ENCODE results near the gene PPP2R5C.
"Not testable (repeated sequence)": the region's sequence is repeated elsewhere in the genome, so short reads cannot be mapped to it uniquely, and the experiment has no call there.

PPP2R5C gene

DNA sequence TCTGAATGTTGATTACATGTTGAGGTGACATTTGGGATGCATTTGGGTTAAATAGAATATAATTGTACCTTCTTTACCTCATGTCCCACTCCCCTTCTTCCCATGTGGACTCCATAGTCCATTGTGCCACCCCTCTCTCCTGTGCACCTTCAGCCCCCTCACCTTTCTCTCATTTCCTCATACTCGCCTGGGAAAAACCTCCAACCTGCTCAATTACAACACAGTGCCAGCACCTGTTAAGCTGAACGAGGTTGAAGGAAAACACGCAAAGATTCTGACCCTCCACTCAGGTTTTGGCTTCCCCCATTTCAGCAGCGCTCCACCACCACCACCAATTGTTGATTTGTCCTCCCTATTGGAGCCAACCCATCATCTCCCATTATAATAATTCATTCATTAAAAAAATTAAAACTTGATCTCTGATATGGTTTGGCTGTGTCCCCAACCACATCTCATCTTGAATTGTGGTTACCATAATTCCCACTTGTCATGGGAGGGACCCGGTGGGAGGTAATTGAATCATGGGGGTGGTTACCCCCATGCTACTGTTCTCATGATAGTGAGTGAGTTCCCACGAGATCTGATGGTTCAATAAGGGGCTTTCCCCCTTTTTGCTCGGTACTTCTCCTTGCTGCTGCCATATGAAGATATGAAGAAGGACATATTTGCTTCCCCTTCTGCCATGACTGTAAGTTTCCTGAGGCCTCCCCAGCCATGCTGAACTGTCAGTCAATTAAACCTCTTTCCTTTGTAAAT lies 33.7 kb upstream of the PPP2R5C start:
- DNase-seq (ENCODE audit: low read depth), result no peak

DNA sequence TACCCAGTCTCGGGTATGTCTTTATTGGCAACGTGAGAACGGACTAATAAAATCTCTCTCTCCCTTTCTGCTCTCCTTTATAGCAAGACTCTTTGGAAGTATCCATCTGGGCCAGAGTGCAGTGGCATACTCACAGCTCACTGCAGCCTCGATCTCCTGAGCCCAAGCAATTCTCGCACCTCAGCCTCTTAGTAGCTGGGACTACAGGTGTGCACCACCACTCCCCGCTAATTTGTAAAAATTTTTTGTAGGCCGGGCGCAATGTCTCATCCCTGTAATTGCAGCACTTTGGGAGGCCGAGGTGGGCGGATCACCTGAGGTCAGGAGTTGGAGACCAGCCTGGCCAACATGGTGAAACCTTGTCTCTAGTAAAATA lies 33.2 kb upstream of the PPP2R5C start:
- no peak for DNase-seq (ENCODE audit: low read depth)

DNA sequence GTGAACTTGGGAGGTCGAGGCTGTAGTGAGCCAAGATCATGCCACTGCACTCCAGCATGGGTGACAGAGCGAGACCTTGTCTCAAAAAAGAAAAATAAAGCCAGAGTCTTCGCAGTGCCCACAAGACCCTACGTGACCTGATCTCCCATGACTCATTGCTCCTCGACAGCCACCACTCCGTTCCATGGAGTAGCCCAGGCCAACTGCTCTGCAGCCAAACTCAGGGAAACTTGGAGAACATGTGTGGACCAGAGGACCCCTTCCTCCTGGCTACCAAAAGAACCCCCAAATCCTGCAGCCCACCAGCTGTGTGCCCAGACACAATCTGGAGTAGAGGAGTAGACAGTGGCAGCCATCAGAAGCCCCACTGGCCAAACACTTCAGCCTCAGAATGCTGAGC lies 32.1 kb upstream of the PPP2R5C start:
- no peak for DNase-seq (ENCODE audit: low read depth)

DNA sequence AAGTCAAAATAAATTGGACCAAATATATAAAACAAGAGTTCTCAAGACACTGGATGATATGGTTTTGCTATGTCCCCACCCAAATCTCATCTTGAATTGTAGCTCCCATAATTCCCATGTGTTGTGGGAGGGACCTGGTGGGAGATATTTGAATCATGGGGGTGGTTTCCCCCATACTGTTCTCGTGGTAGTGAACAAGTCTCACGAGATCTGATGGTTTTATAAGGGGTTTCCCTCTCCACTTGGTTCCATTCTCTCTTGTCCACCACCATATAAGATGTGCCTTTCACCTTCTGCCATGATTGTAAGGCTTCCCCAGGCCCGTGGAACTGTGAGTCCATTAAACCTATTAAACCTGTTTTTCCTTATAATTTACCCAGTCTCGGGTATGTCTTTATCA lies 31.4 kb upstream of the PPP2R5C start:
- DNase-seq (ENCODE audit: low read depth), result not testable (repeated sequence)

DNA sequence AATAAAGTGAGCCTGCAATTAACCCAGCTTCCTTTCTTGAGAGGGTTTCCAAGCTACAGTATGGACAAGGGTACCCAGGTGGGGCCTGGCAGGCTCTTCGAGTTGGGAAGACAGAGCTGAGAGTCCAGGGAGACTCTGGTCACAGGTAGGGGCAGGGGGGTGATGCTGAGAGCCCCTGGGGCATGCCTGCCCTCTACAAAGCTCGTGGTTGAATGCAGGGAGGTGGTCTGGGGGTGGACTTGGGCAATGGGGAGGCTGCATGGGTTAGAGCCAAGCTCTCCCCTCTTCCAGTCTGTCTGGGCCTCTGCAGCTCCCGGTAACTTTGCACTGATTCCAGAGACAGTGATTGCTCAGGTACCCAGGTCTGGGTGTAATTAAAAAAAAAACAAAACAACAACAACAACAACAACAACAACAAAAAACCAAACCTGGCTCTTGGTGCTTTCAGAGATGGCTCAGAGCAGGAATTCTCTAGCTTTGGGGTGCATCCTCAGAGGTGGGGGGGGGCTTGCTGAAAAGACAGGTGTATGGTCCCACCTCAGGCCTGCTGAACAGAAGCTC lies 30.8 kb upstream of the PPP2R5C start:
- no peak for DNase-seq (ENCODE audit: low read depth)

DNA sequence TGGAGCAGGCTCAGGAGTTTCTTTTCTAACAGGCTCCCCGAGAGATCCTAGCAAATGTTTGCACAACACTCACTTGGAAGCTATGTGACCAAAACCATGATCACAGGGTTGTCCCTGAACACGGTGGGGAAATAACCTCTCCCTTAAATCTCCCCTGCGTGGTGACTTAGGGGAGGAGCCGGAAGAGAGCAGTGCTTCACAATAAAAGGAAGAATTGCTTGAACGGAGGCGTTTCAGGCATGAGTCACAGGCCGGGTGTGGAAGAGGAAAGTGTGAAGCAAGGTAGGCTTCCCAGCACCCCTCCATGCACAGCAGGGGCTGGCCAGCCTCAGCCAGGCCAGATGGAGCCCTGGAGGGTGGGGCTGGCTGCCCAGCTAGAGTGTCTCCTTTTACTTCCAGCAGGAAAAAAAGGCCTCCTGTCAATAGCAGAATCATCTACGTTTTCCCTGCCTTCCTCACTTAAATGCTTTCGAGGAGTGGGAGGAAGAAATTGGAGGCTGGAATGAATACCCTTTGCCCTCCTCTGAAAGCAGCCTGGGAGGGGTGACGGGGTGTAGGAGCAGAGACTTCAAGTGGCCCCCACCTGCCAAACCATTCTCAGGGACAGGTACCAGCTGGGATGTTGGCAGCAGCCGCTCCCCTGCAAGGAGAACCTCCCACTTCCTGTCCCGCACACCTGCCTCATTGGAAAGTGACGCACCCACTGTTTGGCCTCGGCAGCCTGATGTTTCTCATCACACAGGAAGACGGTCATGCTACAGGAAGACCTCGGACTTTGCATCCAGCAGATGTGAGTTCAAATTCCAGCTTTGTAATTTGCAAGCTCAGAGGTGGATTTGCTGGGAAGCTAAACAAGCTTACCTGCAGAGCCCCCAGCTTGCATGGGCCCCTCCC lies 30.1 kb upstream of the PPP2R5C start:
- DNase-seq (ENCODE audit: low read depth), result peak; percentile 37

DNA sequence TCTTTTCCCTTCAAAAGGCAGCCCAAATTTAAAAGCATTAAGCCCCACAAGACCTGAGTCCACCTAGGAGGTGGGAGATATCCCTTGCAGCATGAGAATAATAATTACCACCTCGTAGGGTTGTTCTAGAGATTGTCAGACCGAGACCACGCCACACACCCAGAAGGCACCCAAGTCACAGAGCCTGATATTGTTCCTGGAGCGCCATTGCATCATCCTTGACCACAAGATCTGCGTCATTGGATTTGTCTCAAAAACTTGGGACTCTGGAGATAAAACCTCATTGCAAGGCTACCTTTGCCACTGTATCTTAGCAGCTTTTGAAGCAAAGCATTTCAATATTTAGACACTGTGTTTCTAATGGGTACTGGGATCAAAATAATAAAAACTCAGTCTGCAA lies 29.4 kb upstream of the PPP2R5C start:
- no peak for DNase-seq (ENCODE audit: low read depth)

DNA sequence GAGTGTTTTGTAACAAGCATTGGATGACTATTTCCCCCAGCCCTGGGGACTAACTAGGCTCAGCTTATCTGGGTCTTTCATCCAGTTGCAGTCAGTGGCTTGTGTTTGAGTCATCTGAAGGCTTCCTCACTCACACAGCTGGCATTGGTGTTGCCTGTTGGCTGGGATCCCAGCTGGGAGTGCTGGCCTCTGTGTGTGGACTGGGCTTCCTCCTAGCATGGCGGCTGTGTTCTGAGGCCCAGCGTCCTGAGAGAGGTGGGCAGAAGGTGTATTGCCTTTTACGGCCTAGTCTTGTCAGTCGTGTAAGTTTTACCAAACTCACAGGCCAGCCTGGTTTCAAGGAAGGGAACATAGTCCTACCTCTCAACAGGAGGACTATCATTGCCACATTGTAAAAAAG lies 28.3 kb upstream of the PPP2R5C start:
- no peak for DNase-seq (ENCODE audit: low read depth)

DNA sequence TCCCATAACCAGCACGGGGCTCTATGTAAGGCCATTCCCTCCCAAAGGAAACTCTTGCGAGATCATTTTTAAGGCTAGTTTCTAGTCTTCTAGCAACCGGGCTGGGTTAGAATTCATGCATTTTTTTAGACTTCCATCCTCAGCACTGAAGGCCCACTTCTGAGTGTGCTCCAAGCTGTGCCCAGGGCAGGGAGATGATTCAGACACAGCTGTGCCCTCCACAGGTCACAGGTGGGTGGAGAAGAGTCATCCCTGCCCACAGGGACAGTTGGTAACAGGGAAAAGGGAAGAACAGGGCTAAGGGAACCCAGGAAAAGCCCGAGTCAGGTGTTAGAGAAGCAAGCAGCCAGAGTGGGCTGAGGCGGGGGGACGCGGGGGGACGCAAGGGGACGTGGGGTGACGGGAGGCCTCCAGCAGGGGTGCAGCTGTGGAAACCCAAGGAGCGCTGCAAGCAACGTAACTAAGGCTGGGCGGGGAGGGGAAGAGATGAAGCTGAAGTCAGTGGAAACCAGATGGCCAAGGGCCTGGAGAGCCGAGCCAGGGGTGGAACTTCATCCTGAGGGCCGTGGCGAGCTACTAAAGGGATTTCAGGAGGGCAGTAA lies 27.2 kb upstream of the PPP2R5C start:
- no peak for DNase-seq (ENCODE audit: low read depth)

DNA sequence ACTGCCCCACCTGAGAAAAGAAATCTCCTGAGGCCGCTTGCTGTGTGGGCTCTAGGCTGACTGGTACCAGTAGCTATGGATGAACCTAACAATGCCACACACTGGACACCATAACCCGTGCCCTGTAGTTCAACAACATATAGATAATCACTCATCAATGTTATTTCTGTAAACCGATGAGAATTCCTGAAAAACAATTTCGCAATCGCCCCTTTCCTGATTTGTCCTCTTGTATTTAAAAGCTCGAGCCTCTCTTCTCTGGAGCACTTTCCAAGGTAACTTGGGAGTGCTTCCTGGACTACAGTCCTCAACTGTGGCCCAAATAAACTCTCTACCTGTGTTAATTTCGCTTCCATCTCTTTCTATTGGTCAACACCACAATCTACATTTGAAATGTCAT lies 26.1 kb upstream of the PPP2R5C start:
- no peak for DNase-seq (ENCODE audit: low read depth)

DNA sequence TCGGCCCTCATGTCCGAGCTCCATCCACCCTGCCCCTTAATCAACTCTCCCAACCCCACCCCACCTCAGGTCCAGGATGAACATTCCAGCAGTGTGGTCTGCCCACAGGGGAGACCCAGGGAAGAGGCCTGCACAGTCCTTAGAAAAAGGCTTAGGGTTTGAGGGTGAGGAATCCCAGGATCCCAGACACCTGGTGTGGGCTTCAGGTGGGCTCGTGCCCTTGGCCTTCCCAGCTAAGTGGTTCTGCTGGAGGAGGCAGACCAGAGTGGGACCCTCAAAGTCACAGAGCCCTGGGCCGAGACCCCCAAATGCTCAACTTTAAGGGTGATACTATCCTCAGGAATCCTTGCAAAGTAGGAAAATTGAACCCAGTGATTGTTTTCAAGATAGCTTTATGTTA lies 25.4 kb upstream of the PPP2R5C start:
- DNase-seq (ENCODE audit: low read depth), result no peak

DNA sequence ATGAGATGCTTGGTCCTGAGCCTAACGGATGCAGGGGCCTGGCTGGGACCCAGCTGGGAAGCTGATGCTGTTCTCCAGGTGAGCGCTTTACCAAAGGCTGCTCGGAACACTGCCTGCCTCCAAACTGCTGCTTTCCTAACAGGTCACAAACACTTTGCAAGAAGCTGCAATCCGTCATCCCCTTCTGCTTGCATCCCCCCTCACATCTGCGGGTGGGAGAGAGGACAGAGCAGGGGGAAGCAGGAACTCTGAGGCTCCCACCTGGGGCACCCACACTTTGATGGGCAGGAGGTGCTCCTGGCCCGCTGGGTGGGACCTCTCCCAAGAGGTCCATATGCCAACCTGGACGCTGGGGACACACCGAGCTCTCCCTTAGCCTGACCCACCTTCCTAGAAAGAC lies 24.9 kb upstream of the PPP2R5C start:
- no peak for DNase-seq (ENCODE audit: low read depth)

DNA sequence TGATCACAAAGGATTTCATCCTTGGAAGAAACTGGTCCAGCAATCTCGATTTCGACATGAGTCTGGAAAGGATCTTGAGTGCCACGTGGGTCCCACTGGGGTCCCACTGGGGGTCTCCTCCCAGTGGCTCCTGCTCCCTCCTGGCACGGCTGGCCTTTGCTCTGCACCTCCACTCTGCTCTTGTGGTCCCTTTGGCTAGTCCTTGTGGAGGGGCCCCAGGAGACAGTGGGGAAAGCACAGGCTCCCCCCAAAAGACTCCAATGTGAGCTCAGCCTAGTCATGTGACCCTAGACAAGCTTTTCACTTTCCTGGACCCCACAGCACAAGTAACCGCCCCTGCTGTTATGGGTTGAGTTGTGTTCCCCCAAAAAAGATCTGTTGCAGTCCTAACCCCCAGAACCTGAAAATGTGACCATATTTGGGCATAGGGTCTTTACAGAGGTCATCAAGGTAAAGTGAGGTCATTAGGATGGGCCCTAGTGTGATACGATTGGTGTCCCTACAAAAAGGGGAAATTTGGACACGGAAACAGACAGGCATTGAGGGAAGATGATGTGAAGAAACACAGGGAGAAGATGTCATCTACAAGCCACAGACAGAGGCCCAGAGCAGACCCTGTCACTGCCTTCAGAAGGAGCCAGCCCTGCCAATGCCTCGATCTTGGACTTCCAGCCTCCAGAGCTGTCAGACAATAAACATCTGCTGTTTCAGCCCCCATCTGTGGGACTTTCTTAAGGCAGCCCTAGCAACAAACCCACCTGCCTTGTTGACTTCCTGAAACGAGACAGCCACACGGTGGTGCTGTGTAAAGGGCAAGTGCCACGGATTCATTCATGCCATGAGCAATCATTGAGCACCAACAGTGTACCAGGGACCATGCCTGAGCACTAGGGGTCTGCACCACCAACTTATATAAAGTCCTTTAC lies 23.8 kb upstream of the PPP2R5C start:
- DNase-seq (ENCODE audit: low read depth), result no peak

DNA sequence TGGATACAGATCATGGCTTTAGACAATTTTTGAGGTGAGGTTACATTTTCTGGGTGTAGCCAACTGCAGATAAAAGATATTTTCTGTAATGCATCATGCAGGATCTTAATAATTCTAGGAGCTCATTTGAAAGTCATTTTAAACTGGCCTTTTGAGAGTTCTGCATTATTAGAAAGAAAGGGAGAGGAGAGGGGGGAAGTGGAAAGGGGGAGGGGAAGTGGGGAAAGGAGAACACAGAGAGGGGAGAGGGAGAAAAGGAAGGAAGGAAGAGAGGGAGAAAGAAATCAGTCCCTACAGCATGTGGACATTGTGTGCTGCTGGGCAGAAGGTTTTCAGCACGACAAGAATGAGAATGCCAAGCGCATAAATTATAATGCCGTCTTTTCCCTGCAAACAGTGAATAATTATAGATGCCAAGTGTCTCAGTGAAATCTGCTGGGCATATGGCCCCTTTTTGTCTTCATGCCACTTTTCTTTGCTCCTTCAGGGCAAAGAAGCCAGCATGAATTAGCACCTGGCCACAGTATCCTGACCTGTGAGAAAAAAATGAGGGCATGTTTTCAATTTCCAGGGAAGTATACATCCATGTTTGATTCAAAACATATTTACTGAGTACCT lies 22.7 kb upstream of the PPP2R5C start:
- DNase-seq (ENCODE audit: low read depth), result no peak

DNA sequence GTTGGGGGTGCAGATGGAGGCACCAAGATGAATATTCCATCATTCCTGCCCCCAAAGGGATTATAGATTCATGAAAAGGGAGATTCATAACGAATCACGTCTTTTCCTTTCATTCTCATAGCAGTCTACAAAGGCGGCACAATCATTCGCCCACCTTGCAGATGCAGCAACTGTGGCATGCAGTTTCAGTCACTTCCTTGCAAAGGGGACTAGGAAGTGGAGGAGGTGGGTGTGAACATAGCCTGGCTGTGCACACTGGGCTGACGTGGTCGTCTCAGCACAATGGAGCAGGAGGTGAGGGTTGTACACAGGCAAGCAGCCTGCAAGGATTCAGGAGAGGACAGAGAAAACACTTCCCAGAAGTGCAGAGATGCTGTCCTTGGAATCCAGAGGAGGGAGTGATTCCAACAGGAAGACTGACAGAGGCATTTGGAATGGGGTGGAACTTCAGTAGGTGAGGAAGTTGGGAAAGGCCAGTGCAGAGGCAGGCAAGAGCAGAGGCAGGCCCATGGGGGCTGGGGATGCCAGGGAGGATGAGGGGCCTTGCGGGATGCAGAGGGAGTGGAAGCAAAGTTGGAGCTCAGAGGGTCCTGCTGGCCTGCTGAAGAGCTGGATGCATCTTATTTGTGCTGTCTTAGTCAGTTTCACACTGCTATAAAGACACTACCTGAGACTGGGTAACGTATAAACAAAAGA lies 21.9 kb upstream of the PPP2R5C start:
- DNase-seq (ENCODE audit: low read depth), result no peak

DNA sequence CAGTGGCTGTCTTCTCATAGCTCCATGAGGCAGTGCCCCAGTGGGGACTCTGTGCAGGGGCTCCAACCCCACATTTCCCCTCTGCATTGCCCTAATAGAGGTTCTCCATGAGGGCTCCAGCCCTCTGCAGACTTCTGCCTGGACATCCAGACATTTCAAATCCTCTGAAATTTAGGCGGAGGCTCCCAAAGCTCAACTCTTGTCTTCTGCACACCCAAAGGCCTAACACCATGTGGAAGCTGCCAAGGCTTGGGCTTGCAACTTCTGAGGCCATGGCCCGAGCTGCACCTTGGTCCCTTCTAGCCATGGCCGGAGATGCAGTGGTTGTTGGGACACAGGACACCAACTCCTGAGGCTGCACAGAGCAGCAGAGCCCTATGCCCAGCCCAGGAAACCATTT lies 20.5 kb upstream of the PPP2R5C start:
- DNase-seq (ENCODE audit: low read depth), result no peak

DNA sequence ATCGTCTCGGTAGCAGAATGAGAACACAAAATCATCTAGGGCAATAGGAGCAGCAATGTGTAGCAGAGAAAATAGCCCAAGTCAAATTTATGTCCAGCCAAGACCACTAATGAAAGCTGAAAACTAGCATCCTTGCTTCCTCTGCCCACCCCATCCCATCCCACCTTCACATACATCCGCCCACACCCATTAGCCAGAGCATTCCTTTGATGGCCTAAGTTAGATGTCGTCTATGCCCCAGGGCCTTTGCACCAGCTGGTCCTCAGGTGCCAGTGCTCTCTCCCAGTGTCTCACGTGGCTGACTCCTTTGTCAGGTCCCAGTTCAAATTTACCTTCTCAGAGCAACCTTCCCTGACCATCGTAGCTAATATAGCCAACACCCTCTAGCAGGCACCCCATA lies 17.8 kb upstream of the PPP2R5C start:
- DNase-seq (ENCODE audit: low read depth), result no peak

DNA sequence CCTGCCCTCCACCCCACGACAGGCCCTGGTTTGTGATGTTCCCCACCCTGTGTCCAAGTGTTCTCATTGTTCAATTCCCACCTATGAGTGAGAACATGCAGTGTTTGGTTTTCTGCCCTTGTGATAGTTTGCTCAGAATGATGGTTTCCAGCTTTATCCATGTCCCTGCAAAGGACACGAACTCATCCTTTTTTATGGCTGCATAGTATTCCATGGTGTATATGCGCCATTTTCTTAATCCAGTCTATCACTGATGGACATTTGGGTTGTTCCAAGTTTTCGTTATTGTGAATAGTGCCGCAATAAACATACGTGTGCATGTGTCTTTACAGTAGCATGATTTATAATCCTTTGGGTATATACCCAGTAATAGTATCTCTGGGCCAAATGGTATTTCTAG lies 17.1 kb upstream of the PPP2R5C start:
- not testable (repeated sequence) for DNase-seq (ENCODE audit: low read depth)

DNA sequence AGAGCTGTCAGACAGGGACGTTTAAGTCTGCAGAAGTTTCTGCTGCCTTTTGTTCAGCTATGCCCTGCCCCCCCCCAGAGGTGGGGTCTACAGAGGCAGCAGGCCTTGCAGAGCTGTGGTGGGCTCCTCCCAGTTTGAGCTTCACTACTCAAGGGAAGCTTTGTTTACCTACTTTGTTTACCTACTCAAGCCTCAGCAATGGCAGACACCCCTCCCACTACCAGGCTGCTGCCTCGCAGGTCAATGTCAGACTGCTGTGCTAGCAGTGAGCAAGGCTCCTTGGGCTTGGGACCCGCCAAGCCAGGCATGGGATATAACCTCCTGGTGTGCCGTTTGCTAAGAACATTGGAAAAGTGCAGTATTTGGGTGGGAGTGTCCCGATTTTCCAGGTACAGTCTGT lies 11.8 kb upstream of the PPP2R5C start:
- not testable (repeated sequence) for DNase-seq (ENCODE audit: low read depth)

DNA sequence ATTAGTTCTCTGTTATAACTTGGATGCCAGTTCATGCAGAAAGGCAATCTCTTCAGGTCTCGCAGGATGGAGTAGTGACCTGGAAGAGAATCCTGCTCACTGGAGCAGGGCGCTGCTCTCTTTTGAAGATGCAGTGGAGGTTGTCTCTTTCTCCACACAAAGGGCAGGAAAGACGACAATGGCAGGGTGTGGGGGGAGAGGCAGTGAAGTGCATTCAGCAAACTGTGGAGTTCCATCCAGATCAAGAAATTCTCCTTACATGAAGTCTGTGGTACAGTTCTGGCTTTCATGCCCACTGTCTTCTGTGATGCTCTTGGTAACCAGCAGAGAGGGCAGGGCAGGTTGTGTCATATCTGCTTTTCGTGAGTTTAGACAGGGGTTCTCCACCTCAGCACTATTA lies 6.6 kb upstream of the PPP2R5C start:
- no peak for DNase-seq (ENCODE audit: low read depth)

Measured in GM04503 (cell line).